HG03039 (cell line): ENCODE data around the gene ANTKMT.

Source experiments
- ATAC-seq: cut with Tn5 transposase; IDR thresholded peaks from one replicate; pipeline ENCODE4 v1.9.1; 2021; ENCODE audit warnings: mild to moderate bottlenecking, moderate library complexity; ENCODE audit not compliant: unreplicated experiment

Gene ANTKMT

GRCh38 chr16:726188-726437 is 5.2 kb downstream of the ANTKMT start:
- ATAC-seq, result no peak

- ATAC-seq, result no peak
Measured at GRCh38 chr16:726438-727290, 5.7 kb downstream of the ANTKMT start, which contains the start of the genes CCDC78 and HAGHL. Gene CCDC78 (minus strand): TSS chr16:726443. CDS start chr16:726367, 76 bp downstream. Gene HAGHL (plus strand): TSS chr16:727106. CDS start chr16:727510, 404 bp downstream.

GRCh38 chr16:727291-727977 is 6.5 kb downstream of the ANTKMT start:
- no peak for ATAC-seq

- no peak for ATAC-seq
Measured at GRCh38 chr16:728131-728889, 7.4 kb downstream of the ANTKMT start.

GRCh38 chr16:728890-729744 is 8.2 kb downstream of the ANTKMT start:
- no peak for ATAC-seq

- no peak for ATAC-seq
Measured at GRCh38 chr16:729768-730665, 9.1 kb downstream of the ANTKMT start.

- ATAC-seq, result no peak
Measured at GRCh38 chr16:730666-731509, 9.9 kb downstream of the ANTKMT start.

GRCh38 chr16:732332-732731 is 11.4 kb downstream of the ANTKMT start:
- no peak for ATAC-seq

- ATAC-seq, result no peak
Measured at GRCh38 chr16:732936-733335, 12.0 kb downstream of the ANTKMT start.

GRCh38 chr16:733382-734207 is 12.6 kb downstream of the ANTKMT start:
- ATAC-seq, result no peak

GRCh38 chr16:734208-734980 is 13.4 kb downstream of the ANTKMT start:
- no peak for ATAC-seq

GRCh38 chr16:734981-735881 is 14.3 kb downstream of the ANTKMT start:
- ATAC-seq, result no peak

GRCh38 chr16:735982-736453 is 15.1 kb downstream of the ANTKMT start:
- ATAC-seq, result no peak

- no peak for ATAC-seq
Measured at GRCh38 chr16:736936-737481, 16.1 kb downstream of the ANTKMT start.

GRCh38 chr16:739560-740458 is 18.9 kb downstream of the ANTKMT start:
- no peak for ATAC-seq
